ENCODE measurements around the gene NACA2. TPM values are rescaled to one million over a fixed set of nuclear protein-coding genes. Genes with fewer than 3 reads are reported as not detected.

Gene NACA2
- total and polyA plus RNA-seq, 2 of the 8 experiments (the other 6 are each of a cell fraction or from before 2014, with no cell fraction given): not detected

- Histone ChIP-seq H3K14ac (ENCODE audit: insufficient read length) (no peak overlapping the region), H3K27me3 (replicated peaks in 1 of 4; ENCODE audit: control insufficient read depth in 3 of 4, extremely low read depth in 1 of 4, insufficient read depth in 3 of 4, low read length in 3 of 4) (no peaks in the 10 kb centered on the region), H3K9me3 (ENCODE audit: insufficient read depth in 2 of 2, low read depth in 1 of 2, low read length in 1 of 2) (no peaks in the 10 kb centered on the region), H4K8ac (ENCODE audit: extremely low read depth, insufficient read depth, low read length) (no peak overlapping the region), H2AK5ac (ENCODE audit: low read depth, low read length) (no peak overlapping the region), H3K18ac (ENCODE audit: extremely low read depth, low read length) (no peak overlapping the region), H3K56ac (replicated peaks; ENCODE audit: insufficient read length, low read depth, low read length) (no peak overlapping the region), H3K4ac (replicated peaks; ENCODE audit: insufficient read length, low read depth, low read length) (no peak overlapping the region), H3K4me2 (ENCODE audit: insufficient read depth in 1 of 2, low read depth in 2 of 2, low read length in 2 of 2) (no peak overlapping the region), H4K91ac (replicated peaks; ENCODE audit: insufficient read length, low read length) (no peak overlapping the region), H2BK15ac (ENCODE audit: low read length) (no peak overlapping the region), H3K79me1 (ENCODE audit: low read depth, low read length) (no peaks in the 10 kb centered on the region), H2AFZ (ENCODE audit: low read length) (no peak overlapping the region), H3K23ac (ENCODE audit: insufficient read length) (no peak overlapping the region), H3K9ac (replicated peaks in 1 of 4; ENCODE audit: extremely low read depth in 1 of 4, low read depth in 3 of 4, low read length in 3 of 4) (no peak overlapping the region), H2BK120ac (replicated peaks; ENCODE audit: low read depth, low read length) (no peak overlapping the region), H2BK5ac (ENCODE audit: low read depth, low read length) (no peak overlapping the region), H3K4me3 (ENCODE audit: extremely low read depth in 1 of 4, insufficient read depth in 2 of 4, low read depth in 3 of 4, low read length in 4 of 4) (no peak overlapping the region), H4K20me1 (replicated peaks in 1 of 2; ENCODE audit: control insufficient read depth in 1 of 2, insufficient read depth in 2 of 2, low read length in 2 of 2) (no peaks in the 10 kb centered on the region), H2BK20ac (ENCODE audit: low read length) (no peak overlapping the region), H2BK12ac (ENCODE audit: low read depth, low read length) (no peak overlapping the region), H3K79me2 (ENCODE audit: control insufficient read depth in 1 of 2, insufficient read depth in 2 of 2, low read length in 2 of 2) (no peaks in the 10 kb centered on the region), H3K36me3 (ENCODE audit: control insufficient read depth in 2 of 4, insufficient read depth in 4 of 4, low read length in 3 of 4) (no peaks in the 10 kb centered on the region), H3K27ac (ENCODE audit: low read depth, low read length) (no peak overlapping the region), H3K4me1 (replicated peaks in 1 of 4; ENCODE audit: control insufficient read depth in 3 of 4, insufficient read depth in 4 of 4, low read length in 3 of 4) (no peaks in the 10 kb centered on the region), H3K23me2 (ENCODE audit: low read depth, low read length) (no peaks in the 10 kb centered on the region), H4K5ac (ENCODE audit: insufficient read length, low read depth, low read length) (no peak overlapping the region)
- ChIA-PET CTCF (ENCODE audit: partially characterized antibody) (no interaction called here), POLR2A (ENCODE audit: partially characterized antibody) (no interaction called here)
- WGBS, 2 experiments (ENCODE audit: extremely low coverage in 1 of 2, insufficient coverage in 1 of 2, insufficient read length in 1 of 2, insufficient replicate concordance in 2 of 2, low coverage in 1 of 2, low lambda C conversion rate in 2 of 2, missing lambda C conversion rate in 1 of 2): 83% methylated on average over 1 of the region's 1 CpG; no CpG with 5 or more reads in 1 of the 2 experiments
- FAIRE-seq: no peak
- no peak for TF ChIP-seq ZNF274 (IDR thresholded peaks at IDR 0.05; ENCODE audit: borderline replicate concordance, extremely low read depth, low read length)
- no peak for TF ChIP-seq CEBPB (IDR thresholded peaks at IDR 0.05; ENCODE audit: low read depth, low read length)
- TF ChIP-seq POLR2A (IDR thresholded peaks at IDR 0.05; ENCODE audit: control extremely low read depth in 1 of 2, low read depth in 2 of 2, low read length in 2 of 2): no peak
- TF ChIP-seq E2F6 (IDR thresholded peaks at IDR 0.05): no peak
- no peak for TF ChIP-seq SRF (IDR thresholded peaks at IDR 0.05; ENCODE audit: low read depth, low read length)
- TF ChIP-seq TAF7 (optimal IDR thresholded peaks at IDR 0.05; ENCODE audit: borderline replicate concordance, low read depth, low read length): no peak
- no peak for TF ChIP-seq TBP (IDR thresholded peaks at IDR 0.05; ENCODE audit: low read depth, low read length)
- DNase-seq (ENCODE audit: low read depth in 1 of 2, low spot score in 2 of 2): no peak
These were observed 41.8 kb upstream of the NACA2 start for GRCh38 chr17:61632826-61633225.
